Stimulated activated CD8-positive, alpha-beta memory T cell treated with anti-CD3 and anti-CD28 coated beads, Interleukin-4, amount 100 ng/mL, for 4 hours (primary cell): ENCODE data around the gene PTGS1.

Source experiments
- DNase-seq, 2 donors: peaks; one replicate each; pipeline ENCODE4 v3.0.0-alpha.2; 2020; ENCODE audit warnings: low read depth in 2 of 2, low spot score in 1 of 2

Gene PTGS1

DNA sequence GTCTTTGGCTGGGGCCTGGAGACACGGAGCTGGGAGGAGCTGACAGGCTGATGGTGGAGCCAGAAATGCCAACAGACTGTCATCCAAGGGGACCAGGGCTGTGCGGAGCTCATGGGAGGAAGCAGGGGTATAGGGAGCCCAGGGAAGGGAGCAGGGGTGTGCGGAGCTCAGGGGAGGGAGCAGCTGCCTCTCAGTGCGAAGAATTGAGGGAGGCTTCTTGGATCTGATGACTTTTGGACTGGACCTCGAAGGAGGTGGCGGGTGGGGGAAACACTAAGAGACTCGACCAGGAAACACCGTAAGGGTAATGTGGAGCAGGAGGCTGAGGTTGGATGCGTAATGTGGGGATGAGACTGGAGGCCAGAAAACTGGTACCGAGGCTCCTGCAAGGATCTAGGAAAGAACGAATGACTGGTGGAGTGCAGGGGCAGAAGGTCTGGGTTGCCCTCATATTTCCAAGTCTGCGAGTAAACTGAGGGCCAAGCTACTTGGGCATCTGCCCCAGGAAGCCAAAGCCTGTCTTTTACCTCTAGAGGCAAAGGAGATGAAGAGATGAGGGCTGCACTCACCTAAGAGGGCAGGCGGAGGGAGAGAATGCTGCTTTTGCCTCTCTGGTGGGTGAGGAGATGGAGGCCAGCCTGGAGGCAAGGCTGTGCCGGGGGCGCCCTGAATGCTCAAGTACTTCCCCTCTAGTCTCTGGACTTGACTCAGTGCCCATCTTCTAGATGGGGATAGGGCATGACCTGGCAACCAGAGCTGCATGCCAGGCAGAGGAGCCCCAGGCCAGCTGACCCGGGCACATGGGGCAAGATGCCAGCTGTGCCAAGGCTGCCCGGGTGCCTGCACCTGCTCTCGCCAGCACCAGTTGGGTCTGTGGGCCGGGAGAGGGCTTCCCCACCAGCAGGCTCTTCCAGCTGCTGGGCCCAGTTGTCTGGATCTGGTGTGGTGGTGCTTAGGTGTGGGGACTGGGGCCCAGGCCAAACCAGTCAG lies 2.3 kb downstream of the PTGS1 start:
- DNase-seq, result no peak

DNA sequence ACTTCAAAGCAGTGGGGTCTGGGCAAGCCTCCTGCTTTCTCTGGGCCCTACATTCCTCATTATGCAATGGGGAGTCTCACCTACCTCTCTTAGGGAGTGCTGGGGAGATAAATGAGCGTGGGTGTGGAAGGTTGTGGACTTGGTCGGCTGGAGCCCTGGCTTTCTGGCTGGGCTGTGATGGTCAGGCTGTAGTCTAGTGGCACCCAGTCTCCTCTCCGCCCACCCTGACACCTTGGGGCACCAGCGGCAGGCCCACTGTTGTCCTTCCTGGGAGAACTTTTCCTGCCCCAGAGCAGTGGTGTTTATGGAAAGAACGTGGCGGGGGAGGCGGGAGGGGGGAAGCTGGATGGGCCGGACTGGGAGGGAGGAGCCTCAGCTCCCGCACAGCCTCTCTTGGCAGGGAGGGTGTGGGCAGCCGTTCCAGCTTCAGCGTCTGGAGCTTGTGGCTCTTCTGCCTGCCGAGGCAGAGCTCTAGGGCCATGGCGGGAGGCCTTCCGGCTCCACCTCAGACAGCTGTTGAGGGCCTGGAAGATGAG lies 4.1 kb downstream of the PTGS1 start:
- DNase-seq, result no peak

DNA sequence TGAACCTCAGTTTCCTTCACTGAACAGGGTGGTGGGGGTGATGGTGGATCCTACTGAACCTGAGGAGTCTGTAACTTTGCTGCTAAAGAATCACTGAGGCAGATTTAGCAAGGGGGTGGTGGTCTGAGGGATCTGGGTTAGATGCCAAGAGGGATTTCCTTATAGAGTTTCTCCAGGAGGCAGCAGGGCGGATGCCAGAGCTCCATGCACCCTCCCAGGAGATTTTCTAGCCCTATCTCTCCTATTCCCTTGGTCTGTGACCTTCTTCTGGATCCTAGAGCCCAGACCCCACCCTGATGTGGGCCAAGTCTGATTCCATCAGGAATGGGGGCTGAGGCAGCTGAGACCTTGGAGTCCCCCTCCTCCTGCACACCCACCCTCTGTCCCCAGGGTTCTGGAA lies 6.0 kb downstream of the PTGS1 start:
- DNase-seq, result no peak

DNA sequence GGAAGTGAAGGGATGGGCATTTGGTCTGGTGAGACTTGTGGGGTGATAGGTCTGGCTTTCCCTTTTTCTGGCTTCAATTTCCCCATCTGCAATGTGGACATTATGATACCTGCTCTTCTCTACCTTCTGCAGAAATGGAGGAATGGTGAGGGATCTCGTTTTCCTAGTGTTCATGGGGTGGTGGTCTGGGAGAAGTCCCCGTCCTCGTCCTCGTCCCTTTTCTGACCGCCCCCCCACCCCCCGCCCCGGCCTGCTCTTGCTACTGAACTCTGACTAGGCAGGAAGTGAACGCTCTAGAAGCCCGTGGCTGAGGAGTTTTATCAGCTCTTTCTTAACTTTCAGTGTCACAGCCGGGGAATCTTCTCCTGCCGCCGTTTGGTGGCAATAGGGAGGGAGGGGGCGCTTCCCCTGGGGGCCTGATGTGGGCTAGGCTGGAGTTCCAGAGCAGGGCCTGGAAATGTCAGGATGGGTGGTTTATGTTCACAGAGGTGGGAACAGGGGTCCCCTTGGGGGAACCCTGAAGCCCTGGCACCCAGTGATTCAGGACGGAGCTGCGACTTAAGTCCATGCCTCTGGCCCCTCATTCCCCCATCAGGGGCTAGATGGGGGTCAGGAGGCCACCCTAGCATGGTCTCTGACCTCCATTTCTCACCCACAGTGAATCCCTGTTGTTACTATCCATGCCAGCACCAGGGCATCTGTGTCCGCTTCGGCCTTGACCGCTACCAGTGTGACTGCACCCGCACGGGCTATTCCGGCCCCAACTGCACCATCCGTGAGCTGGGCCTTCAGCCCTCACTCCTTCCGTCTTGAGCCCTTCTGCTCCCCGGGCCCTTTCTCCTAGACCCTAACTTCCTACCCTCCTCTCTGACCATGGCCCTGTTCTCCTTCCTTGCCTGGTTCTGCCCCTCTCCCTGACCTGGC lies 6.7 kb downstream of the PTGS1 start:
- no peak for DNase-seq

DNA sequence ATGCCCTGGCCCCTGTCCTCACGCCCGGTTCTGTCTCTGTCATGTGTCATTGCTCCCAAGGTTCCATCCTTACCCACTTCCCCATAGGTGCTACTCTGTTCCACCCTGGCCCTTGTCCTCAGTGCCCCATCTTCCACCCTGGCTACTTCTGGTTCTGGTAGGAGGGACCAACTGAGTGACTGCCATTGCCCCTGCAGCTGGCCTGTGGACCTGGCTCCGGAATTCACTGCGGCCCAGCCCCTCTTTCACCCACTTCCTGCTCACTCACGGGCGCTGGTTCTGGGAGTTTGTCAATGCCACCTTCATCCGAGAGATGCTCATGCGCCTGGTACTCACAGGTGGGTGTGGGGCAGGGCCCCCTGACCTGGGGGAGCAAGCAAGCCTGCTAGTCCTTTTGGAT lies 7.4 kb downstream of the PTGS1 start:
- DNase-seq, result no peak

DNA sequence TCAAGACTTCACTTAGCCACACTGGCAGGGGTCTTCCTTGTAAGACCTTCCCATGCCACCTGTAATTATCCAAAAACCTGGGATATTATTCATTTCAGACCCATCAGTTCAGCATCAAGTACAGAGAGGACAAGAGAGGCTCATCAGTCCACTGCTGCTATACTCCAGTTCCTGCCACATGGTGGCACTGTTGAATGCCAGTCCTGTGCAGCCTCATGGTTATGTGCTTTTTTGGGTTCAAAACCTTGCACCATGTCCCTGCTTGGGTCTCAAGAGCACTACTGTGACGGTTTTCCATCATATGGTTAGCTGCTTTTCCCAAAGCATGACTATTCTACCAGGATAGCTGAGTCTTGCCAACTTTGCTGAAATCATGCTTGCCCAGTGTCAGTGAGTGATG lies 8.5 kb downstream of the PTGS1 start:
- DNase-seq, result no peak

DNA sequence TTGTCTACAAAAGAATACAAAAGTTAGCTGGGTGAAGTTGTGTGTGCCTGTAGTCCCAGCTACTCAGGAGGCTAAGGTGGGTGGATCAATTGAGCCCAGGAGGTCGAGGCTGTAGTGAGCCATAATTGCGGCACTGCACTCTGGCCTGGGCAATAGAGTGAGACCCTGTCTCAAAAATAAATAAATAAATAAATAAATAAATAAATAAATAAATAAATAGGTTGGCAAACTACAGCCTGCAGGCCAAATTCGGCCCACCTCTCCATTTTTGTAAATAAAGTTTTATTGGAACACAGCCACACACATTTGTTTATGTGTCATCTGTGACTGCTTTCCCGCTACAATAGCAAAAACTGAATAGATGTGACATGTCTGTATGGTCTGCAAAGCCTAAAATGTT lies 9.5 kb downstream of the PTGS1 start:
- DNase-seq, result no peak

DNA sequence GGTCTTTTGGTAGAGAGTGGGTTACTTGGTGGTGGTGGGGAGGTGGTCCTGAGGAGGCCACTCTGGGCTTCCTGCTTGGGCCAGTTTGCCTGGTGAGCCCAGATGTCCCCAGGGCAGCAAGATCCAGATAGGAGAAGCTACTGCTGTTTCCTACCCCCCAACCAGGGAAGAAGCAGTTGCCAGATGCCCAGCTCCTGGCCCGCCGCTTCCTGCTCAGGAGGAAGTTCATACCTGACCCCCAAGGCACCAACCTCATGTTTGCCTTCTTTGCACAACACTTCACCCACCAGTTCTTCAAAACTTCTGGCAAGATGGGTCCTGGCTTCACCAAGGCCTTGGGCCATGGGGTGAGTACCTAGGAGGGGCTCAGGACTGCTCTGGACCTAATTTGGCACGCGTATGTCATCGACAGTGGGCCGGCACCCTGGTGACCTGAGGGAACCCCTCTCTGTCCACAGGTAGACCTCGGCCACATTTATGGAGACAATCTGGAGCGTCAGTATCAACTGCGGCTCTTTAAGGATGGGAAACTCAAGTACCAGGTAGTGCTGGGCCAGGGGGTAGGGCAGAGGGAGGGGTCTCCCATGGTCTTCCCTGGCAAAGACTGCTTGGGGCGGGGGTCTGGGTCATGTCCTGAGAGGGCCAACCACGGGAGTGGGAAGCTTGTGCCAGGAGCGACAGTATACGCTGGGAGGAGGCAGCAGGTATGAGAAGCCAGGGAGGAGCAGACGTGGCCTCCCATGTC lies 10.6 kb downstream of the PTGS1 start:
- no peak for DNase-seq

DNA sequence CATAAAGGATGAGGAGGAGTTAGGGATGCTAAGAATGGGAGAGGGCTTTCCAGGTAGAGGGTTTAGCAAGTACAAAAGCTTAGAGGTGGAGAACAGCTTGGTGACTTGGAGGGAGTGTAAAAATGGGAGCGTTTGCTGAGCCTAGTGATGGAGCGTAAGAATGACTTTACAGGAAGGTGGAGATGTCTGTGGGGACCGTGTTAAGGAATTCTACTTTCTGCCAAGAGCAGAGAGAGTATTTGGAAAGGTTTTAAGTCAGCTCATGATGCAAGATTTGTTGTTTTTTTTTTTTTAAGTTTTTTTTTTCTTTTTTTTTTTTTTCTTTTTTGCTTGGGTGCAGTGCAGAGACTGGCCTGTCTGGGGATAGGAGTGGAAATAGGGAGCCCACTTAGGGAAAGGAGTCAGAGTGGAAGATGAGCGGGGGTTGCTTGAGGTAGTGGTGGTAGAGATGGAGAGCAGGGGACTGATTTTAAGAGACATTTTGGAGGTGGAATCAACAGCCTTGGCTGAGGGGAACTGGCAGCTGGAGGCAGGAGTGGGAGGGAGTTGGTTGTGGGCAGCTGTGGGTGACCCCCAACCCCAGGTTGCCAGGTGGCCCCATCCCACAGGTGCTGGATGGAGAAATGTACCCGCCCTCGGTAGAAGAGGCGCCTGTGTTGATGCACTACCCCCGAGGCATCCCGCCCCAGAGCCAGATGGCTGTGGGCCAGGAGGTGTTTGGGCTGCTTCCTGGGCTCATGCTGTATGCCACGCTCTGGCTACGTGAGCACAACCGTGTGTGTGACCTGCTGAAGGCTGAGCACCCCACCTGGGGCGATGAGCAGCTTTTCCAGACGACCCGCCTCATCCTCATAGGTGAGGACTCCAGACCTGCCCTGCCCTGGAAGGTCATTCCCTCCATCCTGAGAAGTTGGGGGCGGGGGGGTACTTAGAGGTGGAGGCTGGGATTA lies 12.4 kb downstream of the PTGS1 start:
- DNase-seq, result no peak

DNA sequence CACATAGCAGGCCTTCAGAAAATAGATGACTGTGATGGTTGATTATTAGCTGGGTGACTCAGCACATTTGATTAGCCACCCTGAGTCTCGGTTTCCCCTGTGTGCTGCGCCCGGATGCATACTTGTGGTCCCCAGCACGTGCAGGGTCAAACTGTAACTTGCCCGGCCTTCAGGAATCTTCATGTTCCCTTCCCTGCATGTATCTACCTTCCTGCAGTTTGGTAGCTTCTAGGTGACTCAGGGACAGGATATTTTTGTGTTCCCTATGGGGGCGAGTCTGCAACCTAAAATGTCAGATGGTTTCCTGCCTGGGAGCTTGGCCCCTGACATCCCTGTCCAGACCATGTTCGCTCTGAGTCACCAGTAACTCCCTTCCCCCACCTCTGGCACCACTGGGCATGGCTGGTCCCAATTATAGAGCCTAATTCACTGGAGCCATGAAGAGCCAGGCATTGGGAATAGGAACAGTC lies 13.2 kb downstream of the PTGS1 start:
- no peak for DNase-seq

DNA sequence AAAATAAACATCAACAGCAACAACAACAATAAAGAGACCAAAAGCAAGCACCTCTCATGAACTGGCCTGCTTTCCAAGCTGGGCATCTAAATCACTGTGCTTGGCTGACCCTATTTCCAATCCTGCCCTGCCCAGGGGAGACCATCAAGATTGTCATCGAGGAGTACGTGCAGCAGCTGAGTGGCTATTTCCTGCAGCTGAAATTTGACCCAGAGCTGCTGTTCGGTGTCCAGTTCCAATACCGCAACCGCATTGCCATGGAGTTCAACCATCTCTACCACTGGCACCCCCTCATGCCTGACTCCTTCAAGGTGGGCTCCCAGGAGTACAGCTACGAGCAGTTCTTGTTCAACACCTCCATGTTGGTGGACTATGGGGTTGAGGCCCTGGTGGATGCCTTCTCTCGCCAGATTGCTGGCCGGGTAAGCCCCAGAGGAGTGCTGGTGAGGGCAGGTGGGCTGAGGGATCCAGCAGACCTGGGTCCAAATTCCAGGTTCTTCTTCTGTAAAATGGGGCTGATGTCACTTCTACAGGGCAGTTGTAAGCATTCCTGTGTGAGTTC lies 15.6 kb downstream of the PTGS1 start:
- no peak for DNase-seq

DNA sequence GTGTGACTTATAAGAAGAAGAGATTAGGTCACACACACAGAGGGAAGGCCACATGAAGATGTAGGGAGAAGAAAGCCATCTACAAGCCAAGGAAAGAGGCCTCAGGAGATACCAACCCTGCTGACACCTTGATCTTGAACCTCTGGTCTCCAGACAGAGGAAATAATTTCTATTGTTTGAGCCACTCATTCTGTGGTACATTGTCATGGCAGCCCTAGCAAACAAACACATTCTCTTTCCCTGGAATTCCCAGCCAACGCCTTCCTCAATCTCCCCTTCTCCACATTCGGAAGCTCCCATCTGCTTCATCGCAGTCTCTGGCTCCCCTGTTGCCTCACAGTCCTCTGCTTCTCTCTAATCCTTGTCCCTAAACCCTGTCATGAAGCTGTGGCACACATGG lies 16.7 kb downstream of the PTGS1 start:
- no peak for DNase-seq

DNA sequence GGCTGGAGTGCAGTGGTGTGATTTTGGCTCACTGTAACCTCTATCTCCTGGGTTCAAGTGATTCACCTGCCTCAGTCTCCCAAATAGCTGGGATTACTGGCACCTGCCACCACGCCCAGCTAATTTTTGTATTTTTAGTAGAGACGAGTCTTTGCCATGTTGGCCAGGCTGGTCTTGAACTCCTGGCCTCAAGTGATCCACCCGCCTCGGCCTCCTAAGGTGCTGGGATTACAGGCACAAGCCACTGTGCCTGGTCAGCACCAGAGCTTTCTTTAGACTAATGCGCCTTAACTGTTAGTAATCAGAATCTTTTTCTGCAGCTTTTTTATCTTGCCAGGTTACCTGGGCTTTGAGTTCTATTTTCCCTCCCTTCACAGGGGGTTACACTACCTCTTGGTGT lies 18.4 kb downstream of the PTGS1 start:
- DNase-seq, result no peak

DNA sequence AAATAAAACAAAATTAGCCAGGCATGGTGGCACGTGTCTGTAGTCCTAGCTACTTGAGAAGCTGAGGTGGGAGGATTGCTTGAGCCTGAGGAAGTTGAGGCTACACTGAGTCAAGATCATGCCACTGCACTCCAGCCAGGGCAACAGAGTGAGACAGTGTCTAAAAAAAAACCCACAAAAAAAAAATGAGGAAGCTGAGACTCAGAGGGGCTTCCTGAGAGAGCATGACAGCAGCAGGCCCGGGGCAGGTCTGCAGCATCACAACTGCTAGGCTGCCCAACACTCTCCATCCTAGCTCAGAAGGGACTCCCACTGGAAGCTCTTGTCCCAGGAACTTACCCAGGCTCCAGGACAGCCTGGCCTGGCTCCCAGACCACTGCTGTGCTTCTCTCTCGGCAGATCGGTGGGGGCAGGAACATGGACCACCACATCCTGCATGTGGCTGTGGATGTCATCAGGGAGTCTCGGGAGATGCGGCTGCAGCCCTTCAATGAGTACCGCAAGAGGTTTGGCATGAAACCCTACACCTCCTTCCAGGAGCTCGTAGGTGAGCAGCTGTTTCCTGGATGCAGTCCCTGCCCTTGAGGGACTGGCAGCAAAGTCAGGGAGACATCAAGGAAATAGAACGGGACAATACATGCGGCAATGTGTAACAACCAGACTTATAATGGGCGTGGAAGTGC lies 19.1 kb downstream of the PTGS1 start:
- no peak for DNase-seq

DNA sequence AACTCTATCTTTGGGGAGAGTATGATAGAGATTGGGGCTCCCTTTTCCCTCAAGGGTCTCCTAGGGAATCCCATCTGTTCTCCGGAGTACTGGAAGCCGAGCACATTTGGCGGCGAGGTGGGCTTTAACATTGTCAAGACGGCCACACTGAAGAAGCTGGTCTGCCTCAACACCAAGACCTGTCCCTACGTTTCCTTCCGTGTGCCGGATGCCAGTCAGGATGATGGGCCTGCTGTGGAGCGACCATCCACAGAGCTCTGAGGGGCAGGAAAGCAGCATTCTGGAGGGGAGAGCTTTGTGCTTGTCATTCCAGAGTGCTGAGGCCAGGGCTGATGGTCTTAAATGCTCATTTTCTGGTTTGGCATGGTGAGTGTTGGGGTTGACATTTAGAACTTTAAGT lies 21.5 kb downstream of the PTGS1 start:
- DNase-seq, result no peak

DNA sequence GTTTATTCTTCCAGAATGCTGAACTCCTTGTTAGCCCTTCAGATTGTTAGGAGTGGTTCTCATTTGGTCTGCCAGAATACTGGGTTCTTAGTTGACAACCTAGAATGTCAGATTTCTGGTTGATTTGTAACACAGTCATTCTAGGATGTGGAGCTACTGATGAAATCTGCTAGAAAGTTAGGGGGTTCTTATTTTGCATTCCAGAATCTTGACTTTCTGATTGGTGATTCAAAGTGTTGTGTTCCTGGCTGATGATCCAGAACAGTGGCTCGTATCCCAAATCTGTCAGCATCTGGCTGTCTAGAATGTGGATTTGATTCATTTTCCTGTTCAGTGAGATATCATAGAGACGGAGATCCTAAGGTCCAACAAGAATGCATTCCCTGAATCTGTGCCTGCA lies 21.9 kb downstream of the PTGS1 start:
- DNase-seq, result no peak

DNA sequence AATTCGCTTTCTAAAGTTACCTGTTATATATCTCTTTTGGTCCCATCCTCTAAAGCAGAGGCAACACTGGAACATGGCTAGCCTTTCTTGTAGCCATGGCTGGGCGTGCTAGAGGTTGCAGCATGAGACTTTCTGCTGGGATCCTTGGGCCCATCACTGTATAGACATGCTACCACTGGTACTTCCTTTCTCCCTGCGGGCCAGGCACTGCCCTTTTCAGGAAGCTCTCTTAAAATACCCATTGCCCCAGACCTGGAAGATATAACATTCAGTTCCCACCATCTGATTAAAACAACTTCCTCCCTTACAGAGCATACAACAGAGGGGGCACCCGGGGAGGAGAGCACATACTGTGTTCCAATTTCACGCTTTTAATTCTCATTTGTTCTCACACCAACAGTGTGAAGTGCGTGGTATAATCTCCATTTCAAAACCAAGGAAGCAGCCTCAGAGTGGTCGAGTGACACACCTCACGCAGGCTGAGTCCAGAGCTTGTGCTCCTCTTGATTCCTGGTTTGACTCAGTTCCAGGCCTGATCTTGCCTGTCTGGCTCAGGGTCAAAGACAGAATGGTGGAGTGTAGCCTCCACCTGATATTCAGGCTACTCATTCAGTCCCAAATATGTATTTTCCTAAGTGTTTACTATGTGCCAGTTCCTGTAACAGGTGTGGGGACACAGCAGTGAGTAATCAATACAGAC lies 22.6 kb downstream of the PTGS1 start:
- no peak for DNase-seq
